Panc1 (cell line): ENCODE measurements around the gene SHLD1. TPM values are rescaled to one million over a fixed set of nuclear protein-coding genes. Genes with fewer than 3 reads are reported as not detected.

Experiments used
- ATAC-seq: fragments of 200-7000 bp; cut with Tn5 transposase; 2 replicates; pipeline ENCODE4 v1.9.1; 2020; ENCODE audit warnings: mild to moderate bottlenecking, moderate library complexity
- BruUV-seq: library from RNA; stranded (reverse); fragments of 400-500 nt; replicated peaks from 2 replicates; lab custom pipeline; 2021; lab: Mats Ljungman, UMichigan
- CTCF ChIA-PET: fragments of 300-600 bp; sonication (Branson Sonifier 250); formaldehyde crosslinking; loops from one replicate; lab custom pipeline; 2022; ENCODE audit warnings: antibody characterized with exemption; lab: Charles Lee
- POLR2A ChIA-PET: fragments of 300-600 bp; sonication (Branson Sonifier 250); formaldehyde crosslinking; loops from one replicate; lab custom pipeline; 2022; ENCODE audit warnings: antibody characterized with exemption; lab: Charles Lee
- DNase-seq: peaks from one replicate; pipeline ENCODE4 v3.0.0-alpha.2; 2010; ENCODE audit warnings: low read depth, low spot score
- H3K27ac ChIP-seq: 2 replicates; pipeline ENCODE4 v1.5.1; 2011; ENCODE audit warnings: mild to moderate bottlenecking, low read length, inconsistent platforms
- H3K27me3 ChIP-seq: fragments of 200-500 bp; sonication (Bioruptor generic); 2 replicates; pipeline ENCODE4 v1.6.0; 2014; ENCODE audit warnings: low read length, inconsistent platforms; ENCODE audit not compliant: control insufficient read depth, insufficient read depth
- H3K36me3 ChIP-seq: fragments of 200-500 bp; sonication (Bioruptor generic); 2 replicates; pipeline ENCODE4 v1.5.1; 2014; ENCODE audit warnings: inconsistent platforms, mild to moderate bottlenecking, low read length, moderate library complexity; ENCODE audit not compliant: control insufficient read depth, insufficient read depth
- H3K4me1 ChIP-seq: 2 replicates; pipeline ENCODE4 v1.5.1; 2011; ENCODE audit warnings: inconsistent platforms, mild to moderate bottlenecking, low read length, moderate library complexity; ENCODE audit not compliant: control insufficient read depth, insufficient read depth
- H3K4me3 ChIP-seq, 2 experiments: 2 replicates each; pipeline ENCODE4 v1.5.1; 2011 to 2012; ENCODE audit warnings: low read depth in 2 of 2, low read length in 2 of 2, mild to moderate bottlenecking in 2 of 2, inconsistent platforms in 1 of 2, moderate library complexity in 1 of 2
- H3K9me3 ChIP-seq: fragments of 200-500 bp; sonication (Bioruptor generic); 2 replicates; pipeline ENCODE4 v1.5.1; 2014; ENCODE audit warnings: low read depth, mild to moderate bottlenecking, inconsistent platforms, low read length, moderate library complexity; ENCODE audit not compliant: control insufficient read depth, insufficient read depth
- CTCF ChIP-seq: fragments of 450-650 bp; IDR thresholded peaks from 2 replicates; pipeline ENCODE4 v1.5.1; 2017; ENCODE audit warnings: mild to moderate bottlenecking
- POLR2AphosphoS5 ChIP-seq: IDR thresholded peaks from 2 replicates; pipeline ENCODE4 v1.6.1; 2012; ENCODE audit warnings: mild to moderate bottlenecking, low read depth, low read length, moderate library complexity
- REST ChIP-seq, 2 experiments: IDR thresholded peaks; 2 replicates each; pipeline ENCODE4 v1.6.1; 2011 to 2012; ENCODE audit warnings: low read depth in 2 of 2, control low read depth in 1 of 2, low read length in 1 of 2, mild to moderate bottlenecking in 1 of 2, moderate library complexity in 1 of 2; ENCODE audit not compliant: insufficient read depth in 1 of 2
- SIN3A ChIP-seq: IDR thresholded peaks from 2 replicates; pipeline ENCODE4 v1.6.1; 2012; ENCODE audit warnings: low read depth, mild to moderate bottlenecking, low read length, moderate library complexity, borderline replicate concordance; ENCODE audit not compliant: insufficient read depth
- TCF7L2 ChIP-seq: IDR thresholded peaks from 2 replicates; pipeline ENCODE4 v1.6.1; 2011; ENCODE audit warnings: mild to moderate bottlenecking, low read depth, low read length, inconsistent platforms
- in situ Hi-C: cut with HindIII; loops from 2 replicates; pipeline ENCODE4 v1.10.0; 2016; ENCODE audit warnings: low sequenced_read_pairs, low pct_unique_long_range_greater_than_20kb
- intact Hi-C: fragments of 100-400 bp; cut with micrococcal nuclease; formaldehyde crosslinking; loops from one replicate; pipeline ENCODE4 v1.10.0; 2022; ENCODE audit not compliant: unreplicated experiment
- total RNA-seq: library from RNA; stranded (reverse); gene quantifications from one replicate; pipeline ENCODE4 v1.2.1, GENCODE V29; 2021; ENCODE audit not compliant: unreplicated experiment

Gene SHLD1
- total RNA-seq, 1 experiment from 2014 or later = 4.3 TPM

DNA sequence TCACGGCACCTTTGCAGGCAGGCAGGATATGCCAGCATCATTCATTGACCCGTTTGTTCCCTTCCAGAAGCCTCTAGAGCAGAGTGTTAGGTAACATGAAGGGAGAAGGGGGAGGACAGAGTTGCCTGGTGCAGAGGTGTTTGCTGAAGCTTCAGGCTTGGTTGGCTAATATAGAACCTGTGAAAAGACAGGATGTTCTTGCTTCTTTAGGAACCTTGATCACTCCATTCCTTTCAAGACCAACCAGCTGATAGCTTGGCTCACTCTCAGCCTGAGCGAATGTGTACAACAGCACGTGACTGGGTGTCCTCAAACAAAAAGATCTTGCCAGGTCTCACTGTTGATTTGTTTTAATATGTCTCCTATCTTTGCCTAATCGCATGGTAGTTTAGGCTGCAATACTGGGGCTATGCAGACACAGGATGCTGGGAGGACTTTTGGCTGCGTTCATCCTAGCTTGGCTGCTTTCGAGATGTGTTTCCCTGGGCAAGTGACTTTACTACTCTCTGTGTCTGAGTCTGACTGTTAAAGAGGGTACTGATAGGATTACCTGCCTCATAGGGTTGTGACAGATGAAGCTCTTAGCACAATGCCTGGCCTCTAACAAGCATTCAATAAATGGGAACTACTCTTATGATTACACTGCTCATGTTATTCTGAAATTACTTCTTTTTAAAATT, 16.0 kb downstream of the SHLD1 start:
- intact Hi-C loops (no loop called here), in situ Hi-C loops (no loop called here)
- no peak for TF ChIP-seq TCF7L2
- no peak for TF ChIP-seq CTCF
- no peak for TF ChIP-seq REST (IDR thresholded peaks at IDR 0.05; ENCODE audit: insufficient read depth in 1 of 2, low read depth in 2 of 2, low read length in 1 of 2)
- TF ChIP-seq POLR2AphosphoS5 = no peak
- TF ChIP-seq SIN3A = no peak
- BruUV-seq = no TSS peak
- Histone ChIP-seq H3K27ac (no peak overlapping the region), H3K36me3 (no peaks in the 10 kb centered on the region), H3K4me1 (no peaks in the 10 kb centered on the region), H3K4me3 (no peak overlapping the region), H3K9me3 (no peaks in the 10 kb centered on the region), H3K27me3 (no peaks in the 10 kb centered on the region)
- ChIA-PET POLR2A (no interaction called here), CTCF (no interaction called here)
- no peak for ATAC-seq
- DNase-seq = no peak

DNA sequence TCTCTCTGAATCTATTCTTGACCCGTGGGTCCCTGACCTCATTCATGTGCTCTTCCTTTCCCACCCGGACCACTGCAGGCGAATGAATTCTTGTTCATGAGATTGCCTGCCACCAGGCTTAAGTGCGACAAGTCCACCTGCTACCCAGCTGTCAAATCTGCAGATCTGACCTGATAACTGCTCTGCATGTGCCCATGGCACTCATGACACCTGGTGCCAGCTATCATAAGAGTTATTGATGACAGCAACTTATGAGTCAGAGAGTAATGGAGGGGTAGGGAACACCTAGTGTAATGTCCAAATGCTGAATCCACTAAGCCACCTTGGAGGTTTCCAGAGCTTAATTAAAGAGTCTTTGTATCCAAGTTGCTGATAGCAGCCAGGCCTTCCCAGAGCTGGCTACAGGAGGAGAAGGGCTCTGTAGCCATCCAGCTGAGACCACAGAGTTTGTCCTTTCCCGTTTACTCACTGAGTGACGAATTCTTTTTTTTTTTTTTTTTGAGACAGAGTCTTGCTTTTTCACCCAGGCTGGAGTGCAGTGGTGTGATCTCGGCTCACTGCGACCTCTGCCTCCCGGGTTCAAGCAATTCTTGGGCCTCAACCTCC, 17.4 kb downstream of the SHLD1 start:
- TF ChIP-seq POLR2AphosphoS5 (no peak), TCF7L2 (no peak), SIN3A (no peak), REST (IDR thresholded peaks at IDR 0.05; ENCODE audit: insufficient read depth in 1 of 2, low read depth in 2 of 2, low read length in 1 of 2) (no peak), CTCF (no peak)
- Histone ChIP-seq H3K27me3 (no peaks in the 10 kb centered on the region), H3K9me3 (no peaks in the 10 kb centered on the region), H3K36me3 (no peaks in the 10 kb centered on the region), H3K4me3 (no peak overlapping the region), H3K4me1 (no peaks in the 10 kb centered on the region), H3K27ac (no peak overlapping the region)
- intact Hi-C loops (no loop called here), in situ Hi-C loops (no loop called here)
- ATAC-seq (no peak), DNase-seq (no peak)
- ChIA-PET POLR2A (no interaction called here), CTCF (interaction anchor here (0.7 kb wide), 1 partner anchor 133 kb away, joined by 3 read pairs; no protein-coding TSS in a partner anchor)
- no TSS peak for BruUV-seq
